Peyer's patch (tissue), 4 donors: Measurements from ENCODE around the gene SMARCD1. TPM values are rescaled to one million over a fixed set of nuclear protein-coding genes. Genes with fewer than 3 reads are reported as not detected.

Experiments used
- DNase-seq, 3 donors: peaks; one replicate each; pipeline ENCODE4 v3.0.0-alpha.2; 2017 to 2019
- H3K27ac ChIP-seq, 4 donors: fragments of 200-600 bp; sonication (generic); one replicate each; pipeline ENCODE4 v1.5.1; 2016 to 2019
- H3K27me3 ChIP-seq, 2 donors: fragments of 200-600 bp; sonication (generic); one replicate each; pipeline ENCODE4 v1.5.1; 2019
- H3K36me3 ChIP-seq, 3 donors: fragments of 200-600 bp; sonication (generic); one replicate each; pipeline ENCODE4 v1.5.1; 2016 to 2019
- H3K4me1 ChIP-seq, 4 donors: fragments of 200-600 bp; sonication (generic); one replicate each; pipeline ENCODE4 v1.5.1; 2016 to 2019
- H3K4me3 ChIP-seq, 4 donors: fragments of 200-600 bp; sonication (generic); 1 replicate in 3 of 4; 2 replicates in 1 of 4; pipeline ENCODE4 v1.5.1; 2016 to 2019; ENCODE audit warnings: mild to moderate bottlenecking in 1 of 4
- H3K9me3 ChIP-seq, 4 donors: fragments of 200-600 bp; sonication (generic); one replicate each; pipeline ENCODE4 v1.5.1; 2016 to 2019; ENCODE audit warnings: mild to moderate bottlenecking in 1 of 4
- POLR2A ChIP-seq, 2 donors: fragments of 450-650 bp; IDR thresholded peaks; one replicate each; pipeline ENCODE4 v1.5.1; 2017; ENCODE audit warnings: antibody characterized with exemption in 2 of 2, mild to moderate bottlenecking in 2 of 2, moderate library complexity in 2 of 2
- total RNA-seq, 4 donors: library from RNA; depleted of rRNA; stranded (reverse); fragments of >200 nt; gene quantifications; one replicate each; pipeline ENCODE4 v1.1.0, GENCODE V29; 2016
- TF ChIP-seq, protein P1 (sequence below), 6 experiments: fragments of 450-650 bp in 4 of 6; fragments of 200-600 bp in 2 of 6; sonication (generic) in 1 of 6; IDR thresholded peaks; one replicate each; pipeline ENCODE4 v1.5.1; 2017 to 2019; ENCODE audit warnings: antibody characterized with exemption in 6 of 6, mild to moderate bottlenecking in 3 of 6, moderate library complexity in 1 of 6

Gene SMARCD1
- total RNA-seq, 4 donors from 2014 or later, result 76.5 to 126 (median 95.1) TPM

DNA sequence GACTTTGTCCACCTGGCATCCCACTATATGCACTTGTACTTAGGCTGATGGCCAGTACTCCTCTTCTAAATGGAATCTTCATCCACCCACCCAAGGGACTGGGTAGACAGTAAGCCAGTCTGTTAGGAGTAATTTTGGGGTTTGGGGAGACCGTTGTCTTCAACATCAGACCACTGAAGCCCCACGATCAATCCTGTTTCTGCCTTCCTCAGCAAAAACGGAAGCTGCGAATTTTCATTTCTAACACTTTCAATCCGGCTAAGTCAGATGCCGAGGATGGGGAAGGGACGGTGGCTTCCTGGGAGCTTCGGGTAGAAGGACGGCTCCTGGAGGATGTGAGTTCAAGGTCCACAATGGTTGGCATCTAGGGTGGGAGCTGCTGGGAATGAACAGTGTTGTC lies 2.0 kb downstream of the SMARCD1 start:
- no peak overlapping the region for H3K4me3 ChIP-seq
- H3K27me3 ChIP-seq, result no peaks in the 10 kb centered on the region
- H3K4me1 ChIP-seq, result peaks cover 0 to 23% (median 5%) of the 10 kb centered on the region in 4 donors
- H3K9me3 ChIP-seq, result no peaks in the 10 kb centered on the region
- TF ChIP-seq POLR2A (IDR thresholded peaks at IDR 0.05), result no peak
- TF ChIP-seq, protein P1, sequence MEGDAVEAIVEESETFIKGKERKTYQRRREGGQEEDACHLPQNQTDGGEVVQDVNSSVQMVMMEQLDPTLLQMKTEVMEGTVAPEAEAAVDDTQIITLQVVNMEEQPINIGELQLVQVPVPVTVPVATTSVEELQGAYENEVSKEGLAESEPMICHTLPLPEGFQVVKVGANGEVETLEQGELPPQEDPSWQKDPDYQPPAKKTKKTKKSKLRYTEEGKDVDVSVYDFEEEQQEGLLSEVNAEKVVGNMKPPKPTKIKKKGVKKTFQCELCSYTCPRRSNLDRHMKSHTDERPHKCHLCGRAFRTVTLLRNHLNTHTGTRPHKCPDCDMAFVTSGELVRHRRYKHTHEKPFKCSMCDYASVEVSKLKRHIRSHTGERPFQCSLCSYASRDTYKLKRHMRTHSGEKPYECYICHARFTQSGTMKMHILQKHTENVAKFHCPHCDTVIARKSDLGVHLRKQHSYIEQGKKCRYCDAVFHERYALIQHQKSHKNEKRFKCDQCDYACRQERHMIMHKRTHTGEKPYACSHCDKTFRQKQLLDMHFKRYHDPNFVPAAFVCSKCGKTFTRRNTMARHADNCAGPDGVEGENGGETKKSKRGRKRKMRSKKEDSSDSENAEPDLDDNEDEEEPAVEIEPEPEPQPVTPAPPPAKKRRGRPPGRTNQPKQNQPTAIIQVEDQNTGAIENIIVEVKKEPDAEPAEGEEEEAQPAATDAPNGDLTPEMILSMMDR (IDR thresholded peaks at IDR 0.05), result no peak
- H3K36me3 ChIP-seq, result peaks cover 0 to 56% (median 0%) of the 10 kb centered on the region in 3 donors
- no peak overlapping the region for H3K27ac ChIP-seq
- DNase-seq, result peak in 1 of 3 donors; percentile 6

DNA sequence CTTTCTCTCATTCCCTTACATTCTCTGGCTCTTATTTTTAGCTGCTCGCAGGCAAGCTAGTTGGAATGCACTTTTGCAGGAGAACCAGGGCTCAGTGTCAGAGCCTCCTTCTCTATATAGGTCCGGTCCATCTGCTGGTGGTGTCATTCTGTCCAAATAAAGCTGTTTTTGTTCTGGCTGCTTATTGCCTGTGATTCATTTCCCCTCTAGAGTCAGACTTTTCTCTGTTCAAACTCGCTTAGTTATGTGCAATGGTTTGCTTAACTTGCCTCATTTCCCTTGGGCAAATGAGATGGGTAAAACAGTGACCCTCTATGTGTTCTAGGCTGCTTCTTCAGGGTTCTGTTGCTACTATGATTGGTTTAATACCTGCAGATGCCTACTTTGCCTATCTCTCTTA lies 2.9 kb downstream of the SMARCD1 start:
- Histone ChIP-seq H3K4me1 (peaks cover 0 to 21% (median 5%) of the 10 kb centered on the region in 4 donors), H3K36me3 (peaks cover 0 to 64% (median 0%) of the 10 kb centered on the region in 3 donors), H3K27me3 (no peaks in the 10 kb centered on the region), H3K4me3 (no peak overlapping the region), H3K9me3 (no peaks in the 10 kb centered on the region), H3K27ac (no peak overlapping the region)
- DNase-seq, result no peak
- TF ChIP-seq POLR2A (IDR thresholded peaks at IDR 0.05), result no peak
- TF ChIP-seq, protein P1 (IDR thresholded peaks at IDR 0.05), result no peak

DNA sequence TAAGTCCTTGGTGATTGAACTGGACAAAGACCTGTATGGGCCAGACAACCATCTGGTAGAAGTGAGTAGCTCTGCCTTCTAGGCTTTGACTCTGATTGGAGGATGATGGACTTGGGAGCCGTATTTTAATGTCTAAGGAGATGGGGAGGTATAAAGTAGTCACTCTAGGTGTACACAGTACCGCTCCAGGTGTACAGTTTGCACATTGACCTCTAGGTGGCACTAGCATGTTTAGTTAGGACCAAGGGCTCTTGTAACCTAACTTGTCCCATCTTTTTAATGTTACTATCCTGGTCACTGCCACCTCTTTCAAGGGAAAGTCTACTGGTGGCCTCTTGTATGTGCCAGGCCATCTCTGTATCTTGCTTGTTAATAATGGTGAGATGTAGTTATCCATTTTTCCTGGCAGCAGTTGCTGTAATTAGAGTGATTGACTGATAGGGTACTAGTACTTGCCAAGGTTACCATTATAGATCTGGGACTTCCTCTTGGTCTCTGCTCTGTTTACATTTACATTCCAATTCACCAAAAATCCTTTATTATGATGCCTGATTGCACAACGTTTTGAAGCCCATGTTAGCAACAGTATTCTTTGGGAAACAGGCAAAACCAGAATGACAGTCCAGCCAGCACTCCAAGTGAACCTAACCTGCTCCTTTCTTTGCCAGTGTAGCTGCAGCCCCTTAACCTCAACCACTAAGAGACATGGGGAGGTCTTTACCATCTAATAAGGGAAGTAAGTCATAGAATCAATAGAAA lies 3.6 kb downstream of the SMARCD1 start:
- DNase-seq, result peak in 2 of 3 donors; percentile 72 to 86
- H3K27me3 ChIP-seq, result no peaks in the 10 kb centered on the region
- H3K9me3 ChIP-seq, result no peaks in the 10 kb centered on the region
- no peak overlapping the region for H3K27ac ChIP-seq
- no peak overlapping the region for H3K4me3 ChIP-seq
- TF ChIP-seq, protein P1 (IDR thresholded peaks at IDR 0.05), result peak; percentile 67 to 87 (median 78)
- TF ChIP-seq POLR2A (IDR thresholded peaks at IDR 0.05), result no peak
- peaks cover 0 to 13% (median 4%) of the 10 kb centered on the region in 4 donors for H3K4me1 ChIP-seq
- H3K36me3 ChIP-seq, result peaks cover 0 to 72% (median under 1%) of the 10 kb centered on the region in 3 donors

DNA sequence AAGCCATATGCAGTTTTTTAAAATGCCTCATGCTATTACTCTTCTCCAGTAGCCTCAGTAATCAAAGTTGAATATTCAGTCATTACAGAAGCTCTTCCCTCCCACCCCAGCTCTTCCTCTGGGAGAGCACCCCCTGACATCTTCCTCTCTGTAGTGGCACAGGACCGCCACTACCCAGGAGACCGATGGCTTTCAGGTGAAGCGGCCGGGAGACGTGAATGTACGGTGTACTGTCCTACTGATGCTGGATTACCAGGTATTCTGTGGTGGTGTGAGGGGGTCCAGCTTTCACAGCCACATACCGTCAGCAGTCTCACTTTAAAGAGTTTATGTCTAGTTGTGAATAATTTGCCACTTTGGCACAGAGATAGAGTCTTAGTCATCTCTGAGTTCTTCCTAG lies 4.6 kb downstream of the SMARCD1 start:
- no peak for DNase-seq
- H3K36me3 ChIP-seq, result peaks cover 0 to 82% (median 7%) of the 10 kb centered on the region in 3 donors
- H3K27me3 ChIP-seq, result no peaks in the 10 kb centered on the region
- peaks cover 0 to 5% (median 2%) of the 10 kb centered on the region in 4 donors for H3K4me1 ChIP-seq
- H3K4me3 ChIP-seq, result no peak overlapping the region
- H3K9me3 ChIP-seq, result no peaks in the 10 kb centered on the region
- TF ChIP-seq, protein P1 (IDR thresholded peaks at IDR 0.05), result no peak
- TF ChIP-seq POLR2A (IDR thresholded peaks at IDR 0.05), result no peak
- no peak overlapping the region for H3K27ac ChIP-seq

DNA sequence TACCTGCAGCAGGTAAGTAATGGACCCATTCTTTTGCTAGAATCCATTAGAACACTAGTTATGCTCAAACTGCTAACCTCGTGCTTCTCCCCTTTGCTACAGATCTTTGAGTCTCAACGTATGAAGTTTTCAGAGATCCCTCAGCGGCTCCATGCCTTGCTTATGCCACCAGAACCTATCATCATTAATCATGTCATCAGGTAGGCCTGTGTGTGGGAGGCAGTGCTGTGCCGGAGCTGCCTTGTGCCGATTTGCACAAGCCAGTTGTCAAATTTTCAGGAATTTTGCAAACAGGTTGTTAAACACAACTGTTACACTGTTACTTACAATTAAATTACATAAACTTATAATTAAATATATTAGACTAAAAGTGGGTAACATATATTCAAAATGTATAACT lies 5.2 kb downstream of the SMARCD1 start:
- Histone ChIP-seq H3K36me3 (peaks cover 0 to 88% (median 7%) of the 10 kb centered on the region in 3 donors), H3K27me3 (no peaks in the 10 kb centered on the region)
- no peak for DNase-seq

More for the DNA sequence above, 5.2 kb downstream of the SMARCD1 start:
- Histone ChIP-seq H3K4me3 (no peak overlapping the region), H3K4me1 (peaks cover 0 to 5% (median 2%) of the 10 kb centered on the region in 4 donors), H3K27ac (no peak overlapping the region), H3K9me3 (no peaks in the 10 kb centered on the region)
- TF ChIP-seq, protein P1 (IDR thresholded peaks at IDR 0.05), result no peak
- no peak for TF ChIP-seq POLR2A (IDR thresholded peaks at IDR 0.05)
